Effector CD4-positive, alpha-beta T cell (primary cell): ENCODE results near the gene KIF3A.
A peak's percentile ranks its signal among the peaks of the same experiment; 100 is the strongest.
"Not testable (repeated sequence)": the region's sequence is repeated elsewhere in the genome, so short reads cannot be mapped to it uniquely, and the experiment has no call there.

Source experiments
- DNase-seq: peaks from one replicate; pipeline ENCODE4 v3.0.0-alpha.2; 2020

The KIF3A gene

GRCh38 chr5:132714456-132715307, 22.7 kb downstream of the KIF3A start:
- no peak for DNase-seq

DNA sequence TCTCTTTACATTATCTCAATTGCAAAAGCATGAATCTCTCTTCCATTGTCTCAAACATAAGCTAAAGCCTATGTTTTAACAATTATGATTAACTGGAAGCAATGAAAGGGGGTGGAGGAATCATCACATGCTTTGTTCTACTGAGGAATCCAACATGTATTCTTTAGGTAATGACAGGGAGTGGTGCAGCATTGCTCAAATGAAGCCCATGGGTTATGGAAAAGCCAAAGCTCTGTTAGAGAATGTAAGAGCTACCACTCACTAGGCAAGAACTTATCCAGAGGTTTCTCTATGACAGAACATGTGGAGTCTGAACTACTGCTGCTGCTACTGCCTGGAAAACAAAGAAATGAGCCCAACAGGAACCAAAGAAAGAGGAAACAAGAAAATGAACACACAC, 28.7 kb downstream of the KIF3A start:
- no peak for DNase-seq

GRCh38 chr5:132704875-132705274, 32.5 kb downstream of the KIF3A start:
- DNase-seq, result no peak

DNA sequence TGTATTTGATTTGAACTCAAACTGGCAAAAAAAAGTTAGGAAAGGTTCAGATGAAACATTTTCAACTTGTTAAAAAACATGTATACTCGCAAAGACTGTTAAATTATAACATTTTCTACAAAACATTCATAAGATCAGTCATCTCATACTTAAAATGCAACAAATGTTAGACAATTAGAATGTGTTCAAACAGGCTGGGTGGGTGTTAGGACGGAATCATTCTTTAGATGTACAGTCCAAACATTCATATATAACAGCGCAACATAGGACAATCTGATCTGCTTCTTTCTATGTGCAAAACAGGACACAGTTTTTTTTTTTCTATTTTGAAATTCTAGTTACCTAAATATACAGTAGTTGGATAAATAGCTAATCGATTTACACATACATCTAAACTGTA, 41.4 kb downstream of the KIF3A start:
- no peak for DNase-seq

- no peak for DNase-seq
Measured at GRCh38 chr5:132692632-132692967, 44.7 kb downstream of the KIF3A start.

DNA sequence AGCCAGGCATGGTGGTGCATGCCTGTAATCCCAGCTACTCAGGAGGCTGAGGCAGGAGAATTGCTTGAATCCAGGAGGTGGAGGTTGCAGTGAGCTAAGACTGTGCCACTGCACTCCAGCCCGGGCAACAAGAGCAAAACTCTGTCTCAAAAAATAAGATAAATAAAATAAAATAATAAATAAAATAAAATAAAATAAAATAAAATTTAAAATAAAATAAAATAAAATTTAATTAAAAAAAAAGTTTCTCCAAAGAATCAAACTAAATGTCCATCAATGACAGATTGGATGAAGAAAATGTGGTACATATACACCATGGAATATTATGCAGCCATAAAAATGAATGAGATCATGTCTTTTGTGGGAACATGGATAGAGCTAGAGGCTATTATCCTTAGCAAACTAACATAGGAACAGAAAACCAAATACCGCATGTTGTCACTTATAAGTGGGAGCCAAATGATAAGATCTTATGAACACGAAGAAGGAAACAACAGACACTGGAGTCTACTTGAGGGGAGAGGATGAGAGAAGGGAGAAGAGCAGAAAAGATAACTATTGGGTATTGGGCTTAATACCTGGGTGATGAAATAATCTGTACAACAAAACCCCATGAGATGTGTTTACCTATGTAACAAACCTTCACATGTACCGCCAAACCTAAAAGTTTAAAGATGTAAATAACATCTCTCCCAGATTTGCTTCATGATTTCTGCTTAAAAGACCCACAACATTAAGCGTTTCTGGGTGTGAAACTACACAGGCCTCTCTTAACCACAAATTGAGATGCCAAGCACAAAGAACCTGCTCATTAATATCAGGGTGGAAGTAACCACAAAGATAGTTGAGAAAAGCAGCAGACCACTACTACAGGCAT, 45.4 kb downstream of the KIF3A start:
- not testable (repeated sequence) for DNase-seq

DNA sequence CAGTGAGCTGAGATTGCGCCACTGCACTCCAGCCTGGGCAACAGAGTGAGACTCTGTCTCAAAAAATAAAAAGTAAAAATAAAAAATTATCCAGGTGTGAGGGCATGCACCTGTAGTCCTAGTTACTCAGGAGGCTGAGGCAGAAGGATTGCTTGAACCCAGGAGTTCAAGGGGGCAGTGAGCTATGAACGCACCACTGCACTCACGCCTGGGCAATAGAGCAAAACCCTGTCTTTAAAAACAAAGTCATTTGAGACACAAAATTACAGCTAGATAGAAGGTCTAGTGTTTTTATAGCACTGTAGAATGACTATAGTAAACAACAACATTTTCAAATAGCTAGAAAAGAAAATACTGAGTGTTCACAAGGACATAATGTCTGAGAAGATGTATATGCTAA, 47.2 kb downstream of the KIF3A start:
- no peak for DNase-seq

DNA sequence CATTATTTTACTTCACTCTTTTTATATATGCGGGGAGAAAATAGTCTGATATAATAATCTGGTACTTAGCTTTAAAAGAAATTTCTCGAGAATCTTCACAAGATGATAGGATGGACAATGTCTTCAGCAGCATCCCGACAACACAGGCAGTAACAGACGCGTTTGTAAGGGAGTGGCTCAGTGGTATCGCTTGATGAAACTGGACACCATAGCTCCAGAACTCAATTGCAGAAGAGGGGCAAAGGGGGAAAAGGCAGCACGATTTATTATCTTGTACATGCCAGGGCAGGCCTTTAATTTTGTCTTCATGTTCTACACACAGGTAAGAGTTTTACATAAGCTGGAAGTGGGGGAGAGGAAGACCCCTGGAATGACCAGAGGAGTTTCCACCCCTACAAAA, 47.8 kb downstream of the KIF3A start:
- no peak for DNase-seq

GRCh38 chr5:132688536-132689339, 48.6 kb downstream of the KIF3A start:
- no peak for DNase-seq

DNA sequence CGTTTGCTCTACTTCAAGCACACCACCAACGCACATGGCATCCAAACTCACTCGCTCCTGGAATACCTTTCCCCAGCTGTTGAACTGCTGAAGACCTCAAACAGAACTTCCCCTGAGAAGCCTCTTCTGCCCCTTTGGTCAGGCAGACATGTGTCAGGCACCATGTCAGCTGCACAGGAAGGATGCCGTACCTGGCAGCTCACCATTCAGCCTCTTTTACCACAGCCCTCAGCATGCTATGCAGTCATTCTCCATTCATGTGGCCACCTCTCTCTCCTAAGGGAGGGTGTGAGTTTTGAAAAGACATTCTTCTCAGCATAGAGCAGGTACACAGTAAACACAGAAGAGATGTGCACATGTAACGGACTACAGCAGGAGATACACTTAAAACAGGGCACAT, 49.4 kb downstream of the KIF3A start:
- DNase-seq, result peak; percentile 14

DNA sequence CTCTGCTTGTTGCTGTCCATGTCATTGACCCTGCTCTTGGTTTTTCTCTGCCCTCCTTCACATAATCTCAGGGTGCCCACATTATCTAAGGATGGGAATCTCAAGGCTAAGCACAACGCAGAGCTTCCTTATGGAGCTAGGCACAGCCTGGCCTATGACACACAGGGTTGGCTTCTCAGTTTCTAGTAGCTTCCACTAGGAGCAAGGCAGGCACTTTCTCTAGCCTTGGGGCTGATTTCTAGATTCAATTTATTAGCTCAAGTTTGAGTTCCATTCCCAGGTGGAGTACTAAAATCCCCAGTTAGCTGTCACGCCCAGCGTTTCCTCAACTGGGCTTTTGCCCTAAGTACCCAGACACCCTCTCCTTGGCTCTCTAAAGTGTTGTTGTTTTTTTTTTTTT, 51.2 kb downstream of the KIF3A start:
- DNase-seq, result no peak

GRCh38 chr5:132684922-132685720, 52.2 kb downstream of the KIF3A start:
- no peak for DNase-seq

DNA sequence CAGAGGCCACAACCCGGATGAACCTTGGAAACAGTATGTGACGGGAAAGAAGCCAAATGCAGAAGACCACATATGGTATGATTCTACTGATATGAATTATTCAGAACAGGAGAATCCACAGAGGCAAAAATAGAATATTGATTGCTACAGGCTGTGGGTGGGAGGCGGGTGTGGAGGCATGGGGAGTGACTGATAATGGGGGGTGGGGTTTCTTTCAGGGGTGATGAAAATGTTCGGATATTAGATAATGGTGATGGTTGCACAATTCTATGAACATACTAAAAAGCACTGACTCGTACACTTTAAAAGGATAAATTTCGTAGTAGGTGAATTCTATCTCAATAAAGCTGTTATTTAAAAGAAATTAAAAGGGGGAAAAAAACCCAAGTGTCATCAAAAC, 52.9 kb downstream of the KIF3A start:
- no peak for DNase-seq

- DNase-seq, result no peak
Measured at GRCh38 chr5:132681983-132682382, 55.4 kb downstream of the KIF3A start.

DNA sequence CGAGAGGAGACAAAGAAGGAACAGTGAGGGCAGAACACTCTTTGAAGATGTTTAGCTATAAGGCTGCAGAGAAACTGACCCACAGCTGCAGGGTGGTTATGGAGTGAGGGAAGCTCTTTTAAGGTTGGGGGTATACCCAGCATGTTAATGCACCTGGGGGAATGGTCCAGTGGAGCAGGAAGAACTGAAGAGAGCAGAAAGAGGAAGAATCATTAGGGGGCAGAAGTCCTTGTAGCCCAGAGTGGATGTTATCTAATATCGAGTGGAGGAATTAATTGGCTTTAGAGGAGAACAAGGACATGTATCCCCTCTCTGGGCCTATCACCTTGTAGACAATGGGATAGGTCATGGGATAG, 55.9 kb downstream of the KIF3A start:
- DNase-seq, result no peak

- DNase-seq, result no peak
Measured at GRCh38 chr5:132680780-132681475, 56.4 kb downstream of the KIF3A start.

GRCh38 chr5:132679717-132680380, 57.5 kb downstream of the KIF3A start:
- DNase-seq, result no peak

GRCh38 chr5:132679166-132679565, 58.2 kb downstream of the KIF3A start:
- no peak for DNase-seq

DNA sequence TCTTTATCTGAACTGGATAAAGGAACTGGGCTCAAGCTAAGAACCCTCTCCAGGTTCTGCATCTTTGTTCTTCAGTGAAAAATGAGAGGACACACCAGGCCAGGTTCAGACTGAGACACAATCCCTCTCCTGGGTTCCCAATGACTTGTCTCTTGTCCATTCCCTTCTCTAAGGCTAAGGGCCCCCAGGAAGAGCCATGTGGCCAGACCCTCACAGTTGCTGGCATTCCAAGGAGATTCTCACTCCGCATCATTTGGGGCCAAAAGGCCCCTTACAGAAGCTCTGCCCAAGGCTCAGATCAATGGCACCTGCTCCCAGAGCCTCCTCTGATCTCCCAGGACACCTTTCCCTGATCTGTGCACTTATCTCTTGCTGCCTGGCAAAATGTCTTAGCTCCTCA, 58.6 kb downstream of the KIF3A start:
- DNase-seq, result no peak

DNA sequence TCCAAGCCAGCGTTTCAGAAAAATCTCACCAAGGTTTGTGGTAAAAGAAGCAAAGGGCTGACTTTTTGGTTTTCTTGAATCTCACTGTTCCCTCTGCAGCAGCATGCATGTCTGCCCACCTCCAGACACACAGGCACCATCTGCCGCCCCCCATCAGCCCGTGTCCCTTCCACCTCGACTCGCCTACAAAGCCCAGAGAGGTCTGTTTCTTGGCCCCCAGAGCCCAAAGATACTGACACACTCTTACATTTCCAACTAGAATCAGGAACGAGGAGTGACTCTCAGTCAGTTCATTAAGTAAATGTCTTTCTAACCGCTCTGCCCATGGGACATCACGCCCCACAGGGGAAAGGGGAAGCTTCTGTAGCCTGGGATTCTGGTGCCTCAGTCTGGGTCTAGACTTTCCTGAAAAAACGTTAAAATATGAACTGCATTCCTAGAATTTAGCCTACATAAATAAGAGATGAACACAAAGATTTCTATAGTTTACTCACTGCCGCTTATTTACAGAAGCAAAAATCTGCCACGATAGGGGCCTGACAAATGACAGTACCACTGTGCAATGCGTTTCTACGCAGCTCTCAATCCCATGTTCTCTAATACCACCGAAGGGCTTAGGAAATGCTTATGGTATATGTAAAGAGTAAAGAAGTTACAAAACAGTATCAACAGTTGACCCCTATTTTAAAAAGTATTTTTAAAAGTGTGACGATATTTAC, 59.5 kb downstream of the KIF3A start:
- no peak for DNase-seq

GRCh38 chr5:132677191-132677590, 60.2 kb downstream of the KIF3A start:
- DNase-seq, result no peak
